Coronary artery (tissue), 2 donors: ENCODE data around the gene SPATA12.
A peak's percentile ranks its signal among the peaks of the same experiment; 100 is the strongest.

Experiments
- DNase-seq: peaks from one replicate; pipeline ENCODE4 v3.0.0-alpha.2; 2017; ENCODE audit warnings: low spot score
- H3K27ac ChIP-seq, 2 donors: fragments of 200-600 bp; sonication (generic); one replicate each; pipeline ENCODE4 v1.5.1; 2016 to 2019
- H3K4me3 ChIP-seq: fragments of 200-600 bp; sonication (generic); 2 replicates; pipeline ENCODE4 v1.5.1; 2016; ENCODE audit warnings: mild to moderate bottlenecking, moderate library complexity
- TF ChIP-seq, protein P1 (sequence below): fragments of 200-600 bp; sonication (generic); IDR thresholded peaks from one replicate; pipeline ENCODE4 v1.5.1; 2019; ENCODE audit warnings: antibody characterized with exemption

Gene SPATA12

DNA sequence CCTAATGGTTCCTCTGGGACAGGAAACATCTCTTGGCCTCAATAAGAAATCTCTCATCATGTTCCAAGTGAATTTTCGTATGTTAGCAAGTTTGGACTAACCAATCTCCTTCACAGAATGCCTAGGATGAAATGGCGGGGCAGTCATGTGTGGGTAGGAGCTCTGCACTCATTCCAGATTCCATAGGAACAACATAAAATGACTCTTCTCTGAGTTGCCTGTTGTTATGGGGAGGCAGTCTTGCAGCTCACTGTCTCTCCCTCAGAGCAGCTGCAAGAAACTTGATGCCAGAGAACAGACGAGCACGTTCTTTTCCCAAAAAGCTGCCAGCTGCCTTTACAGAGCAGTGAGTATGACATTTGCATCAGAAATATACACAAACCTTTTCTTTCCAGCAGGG lies 34.1 kb downstream of the SPATA12 start:
- TF ChIP-seq, protein P1, sequence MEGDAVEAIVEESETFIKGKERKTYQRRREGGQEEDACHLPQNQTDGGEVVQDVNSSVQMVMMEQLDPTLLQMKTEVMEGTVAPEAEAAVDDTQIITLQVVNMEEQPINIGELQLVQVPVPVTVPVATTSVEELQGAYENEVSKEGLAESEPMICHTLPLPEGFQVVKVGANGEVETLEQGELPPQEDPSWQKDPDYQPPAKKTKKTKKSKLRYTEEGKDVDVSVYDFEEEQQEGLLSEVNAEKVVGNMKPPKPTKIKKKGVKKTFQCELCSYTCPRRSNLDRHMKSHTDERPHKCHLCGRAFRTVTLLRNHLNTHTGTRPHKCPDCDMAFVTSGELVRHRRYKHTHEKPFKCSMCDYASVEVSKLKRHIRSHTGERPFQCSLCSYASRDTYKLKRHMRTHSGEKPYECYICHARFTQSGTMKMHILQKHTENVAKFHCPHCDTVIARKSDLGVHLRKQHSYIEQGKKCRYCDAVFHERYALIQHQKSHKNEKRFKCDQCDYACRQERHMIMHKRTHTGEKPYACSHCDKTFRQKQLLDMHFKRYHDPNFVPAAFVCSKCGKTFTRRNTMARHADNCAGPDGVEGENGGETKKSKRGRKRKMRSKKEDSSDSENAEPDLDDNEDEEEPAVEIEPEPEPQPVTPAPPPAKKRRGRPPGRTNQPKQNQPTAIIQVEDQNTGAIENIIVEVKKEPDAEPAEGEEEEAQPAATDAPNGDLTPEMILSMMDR = no peak
- H3K27ac ChIP-seq = no peak overlapping the region
- no peak for DNase-seq
- H3K4me3 ChIP-seq = no peak overlapping the region

DNA sequence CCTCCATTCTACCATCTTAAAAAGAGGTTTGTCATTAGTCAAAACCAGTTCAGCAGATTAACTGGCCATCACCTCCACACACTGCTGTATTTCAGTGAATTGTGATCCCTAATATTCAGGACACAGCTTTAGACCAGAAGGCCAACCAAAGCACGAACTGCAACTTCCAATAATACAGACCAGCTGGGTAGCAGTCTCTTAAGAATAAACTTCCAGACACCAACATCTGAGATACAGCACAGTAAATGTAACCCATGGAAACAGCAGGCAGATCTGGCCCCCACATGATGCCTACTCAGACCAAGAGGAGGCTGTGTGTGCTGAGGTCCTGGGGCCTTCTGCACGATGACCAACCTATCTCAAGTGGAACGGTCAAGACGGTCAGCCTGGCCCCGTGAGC lies 34.9 kb downstream of the SPATA12 start:
- Histone ChIP-seq H3K27ac (no peak overlapping the region), H3K4me3 (no peak overlapping the region)
- TF ChIP-seq, protein P1 = no peak
- DNase-seq = no peak

DNA sequence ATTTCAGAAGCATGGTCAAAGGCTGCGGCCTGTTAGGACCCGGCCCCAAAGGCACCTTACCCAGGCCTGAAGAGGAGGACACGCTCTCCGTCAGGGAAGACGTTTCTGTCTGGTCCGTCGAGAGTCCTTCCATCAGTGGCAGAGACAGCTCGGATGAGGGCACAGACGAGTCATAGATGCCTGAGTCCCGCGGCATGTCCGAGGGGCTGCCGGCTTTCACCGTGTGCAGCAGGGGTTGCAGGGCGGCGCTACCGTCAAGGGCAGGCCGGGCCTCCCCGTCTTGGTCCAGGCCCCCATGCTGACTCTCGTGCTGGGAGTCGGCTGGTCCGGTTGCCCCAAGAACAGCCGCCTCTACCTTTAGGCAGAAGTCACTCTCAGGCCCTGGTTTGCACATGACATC lies 37.1 kb downstream of the SPATA12 start:
- Histone ChIP-seq H3K4me3 (no peak overlapping the region), H3K27ac (no peak overlapping the region)
- no peak for DNase-seq
- TF ChIP-seq, protein P1 = no peak

DNA sequence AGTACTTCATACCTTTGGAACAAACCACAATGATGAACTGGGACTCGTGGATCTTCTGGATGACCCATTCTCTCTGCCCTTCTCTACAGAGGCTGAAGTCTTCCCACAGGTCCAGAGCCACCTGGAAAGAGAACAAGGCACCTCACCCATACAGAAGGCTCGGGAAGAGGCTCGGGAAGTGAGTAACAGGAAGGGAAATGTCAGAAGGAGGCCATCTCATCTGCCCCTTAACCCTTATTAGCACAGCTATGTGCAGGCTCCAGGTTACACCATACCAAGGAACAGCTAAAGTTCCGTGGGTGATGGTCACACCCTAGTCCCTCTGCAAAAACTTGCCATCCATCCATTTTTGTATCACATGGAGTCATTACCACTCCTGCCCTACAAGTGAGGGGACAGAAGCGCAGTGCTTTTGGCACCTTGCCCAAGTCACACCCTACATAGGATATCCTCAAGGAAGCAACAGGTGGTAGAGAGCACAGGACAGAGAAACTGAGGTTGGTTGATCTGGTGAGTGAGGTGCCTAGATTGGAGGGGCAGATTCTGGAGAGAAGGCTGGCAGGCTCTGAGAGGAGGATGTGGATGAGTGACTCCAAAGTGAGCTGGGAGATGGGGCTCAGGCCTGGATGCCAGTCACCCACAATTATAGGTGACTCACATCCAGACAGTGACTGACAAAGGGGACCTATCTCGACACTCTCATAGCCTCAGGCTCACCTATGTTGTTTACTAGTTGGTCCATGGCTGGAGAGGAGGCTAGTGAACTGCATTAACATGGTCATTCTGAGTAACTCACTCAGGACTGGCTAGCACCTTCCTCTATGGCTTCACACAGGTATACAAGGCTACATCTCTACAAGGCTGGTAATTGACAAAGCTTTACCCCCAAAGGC lies 38.2 kb downstream of the SPATA12 start:
- TF ChIP-seq, protein P1 = no peak
- Histone ChIP-seq H3K4me3 (no peak overlapping the region), H3K27ac (no peak overlapping the region)
- DNase-seq = no peak

DNA sequence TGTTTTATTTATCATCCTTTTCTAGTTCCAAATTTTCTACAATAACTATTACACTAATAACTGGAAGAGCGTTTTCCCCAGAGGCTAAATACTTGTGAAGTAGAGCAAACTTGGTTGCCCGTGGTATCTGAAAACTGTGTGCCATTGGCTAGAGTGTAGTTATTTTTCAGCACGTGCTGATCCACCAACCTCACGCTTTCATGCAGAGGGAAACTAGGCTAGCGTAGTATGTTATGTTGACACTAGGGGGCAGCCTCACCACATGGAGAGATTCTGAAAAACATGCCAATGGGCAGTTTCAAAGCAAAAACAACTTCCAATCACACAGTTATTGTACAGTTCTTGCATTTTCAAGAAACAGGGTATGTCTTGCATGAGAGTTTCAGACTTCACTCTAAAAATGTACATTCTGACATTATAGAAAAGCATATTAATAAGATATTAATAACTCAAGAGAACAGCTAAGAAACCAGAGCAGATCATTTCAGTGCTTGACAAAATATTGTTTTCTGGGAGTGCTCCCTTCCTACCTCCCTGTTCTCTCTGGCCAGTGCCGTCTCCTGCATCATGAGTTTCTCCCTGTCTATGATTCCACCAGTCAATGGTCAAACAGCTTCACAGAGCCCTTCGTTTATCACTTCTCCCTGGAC lies 39.7 kb downstream of the SPATA12 start:
- H3K4me3 ChIP-seq = no peak overlapping the region
- TF ChIP-seq, protein P1 = peak; percentile 71
- H3K27ac ChIP-seq = no peak overlapping the region
- no peak for DNase-seq

DNA sequence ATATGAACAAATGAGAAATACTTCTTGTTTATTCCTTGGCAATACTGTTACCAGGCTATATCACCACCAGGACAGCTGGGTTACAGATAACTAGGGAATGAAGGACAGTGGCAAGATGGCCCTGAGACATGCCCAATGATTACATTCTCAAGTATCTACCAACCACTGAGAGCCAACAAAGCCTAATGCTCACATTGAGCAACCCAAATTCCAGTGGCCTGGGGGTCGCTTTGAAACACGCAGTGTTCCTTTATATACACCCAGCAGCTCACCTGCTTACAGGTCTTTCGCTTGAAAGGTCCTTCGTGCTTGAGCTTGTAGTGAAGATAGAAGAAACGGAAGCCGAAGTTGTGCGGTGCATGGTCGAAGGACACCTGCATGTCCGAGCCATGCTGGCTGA lies 45.1 kb downstream of the SPATA12 start:
- TF ChIP-seq, protein P1 = no peak
- H3K4me3 ChIP-seq = no peak overlapping the region
- H3K27ac ChIP-seq = no peak overlapping the region
- DNase-seq = no peak

DNA sequence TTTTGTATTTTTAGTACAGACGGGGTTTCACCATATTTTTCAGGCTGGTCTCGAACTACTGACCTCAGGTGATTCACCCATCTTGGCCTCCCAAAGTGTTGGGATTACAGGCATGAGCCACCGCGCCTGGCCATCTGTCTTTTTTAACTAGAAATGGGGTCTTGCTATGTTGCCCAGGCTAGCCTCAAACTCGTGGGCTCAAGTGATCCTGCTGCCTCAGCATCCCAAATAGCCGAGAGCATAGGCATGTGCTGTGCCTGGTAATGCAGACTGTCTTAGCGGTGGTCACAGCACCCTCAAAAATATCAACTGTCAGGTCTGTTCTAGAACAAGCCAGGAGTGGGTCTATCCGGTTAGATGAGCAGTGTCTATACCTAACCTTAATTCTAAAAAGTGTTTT lies 48.2 kb downstream of the SPATA12 start:
- no peak overlapping the region for H3K4me3 ChIP-seq
- DNase-seq = no peak
- no peak overlapping the region for H3K27ac ChIP-seq
- TF ChIP-seq, protein P1 = no peak
